K562 (cell line): ENCODE measurements around the gene PPM1F. TPM values are rescaled to one million over a fixed set of nuclear protein-coding genes. Genes with fewer than 3 reads are reported as not detected.

Experiments
- ETV5 ChIP-seq: sonication (generic); formaldehyde crosslinking; IDR thresholded peaks from 2 replicates; pipeline ENCODE4 v1.4.0; 2020; ENCODE audit warnings: low read depth, mild to moderate bottlenecking, missing genetic modification reagents
- EZH2 ChIP-seq: IDR thresholded peaks from 2 replicates; pipeline ENCODE4 v1.6.1; 2012; ENCODE audit warnings: low read depth, mild to moderate bottlenecking, inconsistent platforms, low read length, borderline replicate concordance
- FOXA3 ChIP-seq, 2 experiments: fragments of 450-650 bp in 1 of 2; sonication (generic) in 1 of 2; formaldehyde crosslinking; IDR thresholded peaks in 1 of 2; conservative IDR thresholded peaks in 1 of 2; 2 replicates each; pipeline versions ENCODE4 v1.4.0 to v1.8.0; 2020 to 2022; ENCODE audit warnings: mild to moderate bottlenecking in 2 of 2, missing genetic modification reagents in 1 of 2
- MYC ChIP-seq, 2 experiments: fragments of 250-450 bp in 1 of 2; sonication (Bioruptor Pico) in 1 of 2; IDR thresholded peaks; 2 replicates each; pipeline versions ENCODE4 v1.5.1 to v1.6.1; 2012 to 2021; ENCODE audit warnings: low read depth in 2 of 2, borderline replicate concordance in 1 of 2, improper control_type of control experiment in 1 of 2, low read length in 1 of 2, mild to moderate bottlenecking in 1 of 2, moderate library complexity in 1 of 2
- MYNN ChIP-seq, 2 experiments: sonication (generic); formaldehyde crosslinking in 1 of 2; IDR thresholded peaks; 2 replicates each; pipeline versions ENCODE4 v1.5.0 to v1.6.1; 2016 to 2020; ENCODE audit warnings: antibody characterized with exemption in 1 of 2, missing genetic modification reagents in 1 of 2
- NCOA1 ChIP-seq: fragments of 450-650 bp; IDR thresholded peaks from 2 replicates; pipeline ENCODE4 v1.6.1; 2016; ENCODE audit warnings: low read depth
- NCOA2 ChIP-seq, 2 experiments: fragments of 450-650 bp; IDR thresholded peaks; 2 replicates each; pipeline ENCODE4 v1.6.1; 2018; ENCODE audit warnings: mild to moderate bottlenecking in 2 of 2, moderate library complexity in 1 of 2; ENCODE audit not compliant: partially characterized antibody in 2 of 2
- SETDB1 ChIP-seq: IDR thresholded peaks from one replicate; pipeline ENCODE4 v1.6.1; 2012; ENCODE audit warnings: low read length, control low read depth, inconsistent platforms
- SIX5 ChIP-seq, 2 experiments: IDR thresholded peaks; 2 replicates each; pipeline ENCODE4 v1.6.1; 2011; ENCODE audit warnings: low read length in 2 of 2, borderline replicate concordance in 1 of 2, low read depth in 1 of 2, mild to moderate bottlenecking in 1 of 2, moderate library complexity in 1 of 2; ENCODE audit not compliant: insufficient read depth in 1 of 2
- TCFL5 ChIP-seq: fragments of 250-450 bp; sonication (Bioruptor Pico); conservative IDR thresholded peaks from 2 replicates; pipeline ENCODE4 v1.6.1; 2021; ENCODE audit warnings: mild to moderate bottlenecking, moderate library complexity, matching md5 sums
- TRIM24 ChIP-seq, 2 experiments: fragments of 450-650 bp; IDR thresholded peaks; 2 replicates each; pipeline ENCODE4 v1.6.1; 2016
- ZNF217 ChIP-seq: sonication (generic); formaldehyde crosslinking; IDR thresholded peaks from 2 replicates; pipeline ENCODE4 v1.8.0; 2022; ENCODE audit warnings: mild to moderate bottlenecking, missing genetic modification reagents
- ZNF274 ChIP-seq: IDR thresholded peaks from 2 replicates; pipeline ENCODE4 v1.6.1; 2011; ENCODE audit warnings: low read depth, mild to moderate bottlenecking, low read length, moderate library complexity, borderline replicate concordance
- ZNF561 ChIP-seq: fragments of 450-650 bp; formaldehyde crosslinking; conservative IDR thresholded peaks from 2 replicates; pipeline ENCODE4 v1.4.0; 2020; ENCODE audit warnings: mild to moderate bottlenecking, moderate library complexity
- polyA plus RNA-seq, 8 experiments: library from polyadenylated mRNA; depleted of rRNA in 4 of 8; stranded (reverse) in 5 of 8; unstranded in 3 of 8; fragments of >200 nt; fragmentation: Nextera tagmentation in 2 of 8; fragmentation: Illumina TruSeq in 1 of 8; extraction: Ambion mirVana in 2 of 8; extraction: Trizol in 1 of 8; gene quantifications; 2 replicates each; pipeline versions ENCODE4 v1.2.1 to v1.2.3, GENCODE V29; 2011 to 2014; ENCODE audit warnings: inconsistent platforms in 1 of 8, missing spikeins in 1 of 8
- total RNA-seq, 7 experiments: library from RNA; depleted of rRNA in 6 of 7; stranded (reverse); fragments of >200 nt in 6 of 7; fragmentation: Illumina TruSeq in 2 of 7; extraction: Trizol in 2 of 7; gene quantifications; 2 replicates each; pipeline versions ENCODE4 v1.2.1 to v1.2.3, GENCODE V29; 2011 to 2021; ENCODE audit warnings: low replicate concordance in 1 of 7
- TF ChIP-seq, protein P1 (sequence below): fragments of 450-650 bp; IDR thresholded peaks from 2 replicates; pipeline ENCODE4 v1.6.1; 2016; ENCODE audit warnings: antibody characterized with exemption
- TF ChIP-seq, protein P2 (sequence below): sonication (generic); formaldehyde crosslinking; IDR thresholded peaks from 2 replicates; pipeline ENCODE4 v1.8.1; 2022; ENCODE audit warnings: missing genetic modification reagents
- TF ChIP-seq, protein P3 (sequence below): fragments of 450-650 bp; conservative IDR thresholded peaks from 2 replicates; pipeline ENCODE4 v1.6.1; 2016; ENCODE audit warnings: missing genetic modification characterization, low read depth, mild to moderate bottlenecking, missing compliant biosample characterization, moderate library complexity
- TF ChIP-seq, protein P4 (sequence below): fragments of 250-450 bp; sonication (Bioruptor Pico); IDR thresholded peaks from 2 replicates; pipeline ENCODE4 v1.5.0; 2021; ENCODE audit warnings: mild to moderate bottlenecking, borderline replicate concordance

The PPM1F gene
- total and polyA plus RNA-seq, 9 of the 15 experiments (the other 6 are each of a cell fraction or from before 2014, with no cell fraction given): 2.1 to 159 (median 64.0) TPM

DNA sequence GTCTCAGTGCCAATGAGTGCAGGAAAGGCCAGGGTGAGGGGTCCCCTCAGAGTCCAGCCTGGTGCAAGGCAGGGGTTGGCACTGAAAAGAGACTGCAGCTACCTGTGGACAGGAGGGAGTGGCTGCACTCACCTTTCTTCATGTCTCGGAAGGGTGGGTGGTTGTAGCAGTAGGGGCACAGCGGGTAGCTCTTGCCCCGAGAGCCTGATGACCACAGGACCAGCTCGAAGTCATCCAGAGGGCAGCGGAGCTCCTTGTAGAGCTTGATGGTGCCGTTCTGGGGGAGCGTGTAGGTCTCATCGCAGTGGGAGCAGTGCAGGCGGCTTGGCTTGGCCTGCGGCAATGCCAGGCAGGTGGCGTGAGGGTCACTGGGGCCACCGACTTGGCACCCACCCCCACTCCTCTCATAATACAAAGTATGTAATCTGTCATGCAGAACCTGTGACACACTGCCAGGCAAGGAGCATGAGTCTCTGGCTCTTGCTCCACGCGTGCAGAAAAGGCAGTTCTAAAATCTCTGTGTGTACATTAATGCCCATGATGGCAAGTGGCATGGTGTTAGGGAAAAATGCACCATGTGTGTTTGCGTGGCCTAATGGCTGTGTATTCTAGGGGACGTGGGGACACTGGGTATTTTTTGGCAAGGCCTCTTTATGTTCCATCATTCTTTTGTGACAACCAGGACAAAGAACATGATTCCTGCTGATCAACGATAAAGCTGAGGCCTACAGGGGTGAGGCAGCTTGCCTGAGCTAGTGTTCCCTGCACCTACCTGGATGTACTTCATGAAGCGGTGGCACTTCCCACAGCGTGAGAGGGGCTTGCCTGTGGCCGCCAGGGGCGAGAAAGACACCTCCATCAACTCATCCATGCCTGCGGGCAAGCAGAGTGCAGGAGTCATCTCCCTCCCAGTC lies 6.0 kb upstream of the PPM1F start (continued):
- TF ChIP-seq, protein P1, sequence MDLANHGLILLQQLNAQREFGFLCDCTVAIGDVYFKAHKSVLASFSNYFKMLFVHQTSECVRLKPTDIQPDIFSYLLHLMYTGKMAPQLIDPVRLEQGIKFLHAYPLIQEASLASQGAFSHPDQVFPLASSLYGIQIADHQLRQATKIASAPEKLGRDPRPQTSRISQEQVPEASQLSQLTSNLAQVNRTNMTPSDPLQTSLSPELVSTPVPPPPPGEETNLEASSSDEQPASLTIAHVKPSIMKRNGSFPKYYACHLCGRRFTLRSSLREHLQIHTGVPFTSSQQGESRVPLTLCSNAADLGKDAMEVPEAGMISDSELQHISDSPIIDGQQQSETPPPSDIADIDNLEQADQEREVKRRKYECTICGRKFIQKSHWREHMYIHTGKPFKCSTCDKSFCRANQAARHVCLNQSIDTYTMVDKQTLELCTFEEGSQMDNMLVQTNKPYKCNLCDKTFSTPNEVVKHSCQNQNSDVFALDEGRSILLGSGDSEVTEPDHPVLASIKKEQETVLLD: no peak
- TF ChIP-seq ZNF217 (CRISPR knock-in tag) (no peak), NCOA1 (no peak), EZH2 (no peak), ZNF274 (no peak), FOXA3 (CRISPR knock-in tag; conservative IDR thresholded peaks at IDR 0.05 in 1 of 2, IDR thresholded peaks at IDR 0.05 in 1 of 2) (peak in 1 of 2 experiments; percentile 24; a peak in 1 of 4 replicates), NCOA2 (IDR thresholded peaks at IDR 0.05; ENCODE audit: partially characterized antibody in 2 of 2) (no peak), TRIM24 (IDR thresholded peaks at IDR 0.05) (no peak), TCFL5 (CRISPR knock-in tag) (no peak), ETV5 (no peak), SIX5 (IDR thresholded peaks at IDR 0.05; ENCODE audit: borderline replicate concordance in 1 of 2, insufficient read depth in 1 of 2, low read depth in 1 of 2, low read length in 2 of 2) (no peak), MYNN (IDR thresholded peaks at IDR 0.05) (peak; percentile 35), MYNN (CRISPR knock-in tag; IDR thresholded peaks at IDR 0.05) (no peak), ZNF561 (no peak), SETDB1 (no peak), MYC (IDR thresholded peaks at IDR 0.05; ENCODE audit: low read depth, low read length) (no peak), MYC (CRISPR knock-in tag; IDR thresholded peaks at IDR 0.05; ENCODE audit: borderline replicate concordance, low read depth) (0 out of 2 replicates have a peak, but pooled peaks have one; percentile 28)
- TF ChIP-seq, protein P2, sequence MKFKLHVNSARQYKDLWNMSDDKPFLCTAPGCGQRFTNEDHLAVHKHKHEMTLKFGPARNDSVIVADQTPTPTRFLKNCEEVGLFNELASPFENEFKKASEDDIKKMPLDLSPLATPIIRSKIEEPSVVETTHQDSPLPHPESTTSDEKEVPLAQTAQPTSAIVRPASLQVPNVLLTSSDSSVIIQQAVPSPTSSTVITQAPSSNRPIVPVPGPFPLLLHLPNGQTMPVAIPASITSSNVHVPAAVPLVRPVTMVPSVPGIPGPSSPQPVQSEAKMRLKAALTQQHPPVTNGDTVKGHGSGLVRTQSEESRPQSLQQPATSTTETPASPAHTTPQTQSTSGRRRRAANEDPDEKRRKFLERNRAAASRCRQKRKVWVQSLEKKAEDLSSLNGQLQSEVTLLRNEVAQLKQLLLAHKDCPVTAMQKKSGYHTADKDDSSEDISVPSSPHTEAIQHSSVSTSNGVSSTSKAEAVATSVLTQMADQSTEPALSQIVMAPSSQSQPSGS (CRISPR knock-in tag): no peak; the same call in 1 of the 2 replicates
- TF ChIP-seq, protein P3, sequence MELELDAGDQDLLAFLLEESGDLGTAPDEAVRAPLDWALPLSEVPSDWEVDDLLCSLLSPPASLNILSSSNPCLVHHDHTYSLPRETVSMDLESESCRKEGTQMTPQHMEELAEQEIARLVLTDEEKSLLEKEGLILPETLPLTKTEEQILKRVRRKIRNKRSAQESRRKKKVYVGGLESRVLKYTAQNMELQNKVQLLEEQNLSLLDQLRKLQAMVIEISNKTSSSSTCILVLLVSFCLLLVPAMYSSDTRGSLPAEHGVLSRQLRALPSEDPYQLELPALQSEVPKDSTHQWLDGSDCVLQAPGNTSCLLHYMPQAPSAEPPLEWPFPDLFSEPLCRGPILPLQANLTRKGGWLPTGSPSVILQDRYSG (tag): no peak
- TF ChIP-seq, protein P4, sequence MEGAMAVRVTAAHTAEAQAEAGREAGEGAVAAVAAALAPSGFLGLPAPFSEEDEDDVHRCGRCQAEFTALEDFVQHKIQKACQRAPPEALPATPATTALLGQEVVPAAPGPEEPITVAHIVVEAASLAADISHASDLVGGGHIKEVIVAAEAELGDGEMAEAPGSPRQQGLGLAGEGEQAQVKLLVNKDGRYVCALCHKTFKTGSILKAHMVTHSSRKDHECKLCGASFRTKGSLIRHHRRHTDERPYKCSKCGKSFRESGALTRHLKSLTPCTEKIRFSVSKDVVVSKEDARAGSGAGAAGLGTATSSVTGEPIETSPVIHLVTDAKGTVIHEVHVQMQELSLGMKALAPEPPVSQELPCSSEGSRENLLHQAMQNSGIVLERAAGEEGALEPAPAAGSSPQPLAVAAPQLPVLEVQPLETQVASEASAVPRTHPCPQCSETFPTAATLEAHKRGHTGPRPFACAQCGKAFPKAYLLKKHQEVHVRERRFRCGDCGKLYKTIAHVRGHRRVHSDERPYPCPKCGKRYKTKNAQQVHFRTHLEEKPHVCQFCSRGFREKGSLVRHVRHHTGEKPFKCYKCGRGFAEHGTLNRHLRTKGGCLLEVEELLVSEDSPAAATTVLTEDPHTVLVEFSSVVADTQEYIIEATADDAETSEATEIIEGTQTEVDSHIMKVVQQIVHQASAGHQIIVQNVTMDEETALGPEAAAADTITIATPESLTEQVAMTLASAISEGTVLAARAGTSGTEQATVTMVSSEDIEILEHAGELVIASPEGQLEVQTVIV (CRISPR knock-in tag): no peak
